Mesodermal cell (in vitro differentiated cells): ENCODE data around the gene YIPF3.
"Not testable (repeated sequence)": the region's sequence is repeated elsewhere in the genome, so short reads cannot be mapped to it uniquely, and the experiment has no call there.

Experiments used
- H3K27ac ChIP-seq: 2 replicates; pipeline ENCODE4 v1.7.0; 2013; ENCODE audit warnings: mild to moderate bottlenecking, low read depth, low read length, moderate library complexity; ENCODE audit not compliant: severe bottlenecking
- H3K36me3 ChIP-seq: 2 replicates; pipeline ENCODE4 v1.7.1; 2013; ENCODE audit warnings: mild to moderate bottlenecking, low read length, moderate library complexity; ENCODE audit not compliant: control insufficient read depth, insufficient read depth
- H3K4me1 ChIP-seq: one replicate; pipeline ENCODE4 v1.7.1; 2013; ENCODE audit warnings: mild to moderate bottlenecking, low read length; ENCODE audit not compliant: insufficient read depth, control insufficient read depth, poor library complexity, severe bottlenecking
- H3K4me3 ChIP-seq: 2 replicates; pipeline ENCODE4 v1.7.0; 2013; ENCODE audit warnings: low read length, control low read depth, mild to moderate bottlenecking; ENCODE audit not compliant: insufficient read depth, poor library complexity, severe bottlenecking; ENCODE audit errors: extremely low read depth
- H3K9me3 ChIP-seq: 2 replicates; pipeline ENCODE4 v1.7.1; 2013; ENCODE audit warnings: mild to moderate bottlenecking, low read length, moderate library complexity; ENCODE audit not compliant: control insufficient read depth
- WGBS, 2 experiments: methylation state at CpG; one replicate each; pipeline ENCODE4 v1.1.5; 2013; ENCODE audit warnings: missing lambda C conversion rate in 2 of 2; ENCODE audit not compliant: insufficient coverage in 2 of 2; 5-methylcytosine and 5-hydroxymethylcytosine counted together

Gene YIPF3

DNA sequence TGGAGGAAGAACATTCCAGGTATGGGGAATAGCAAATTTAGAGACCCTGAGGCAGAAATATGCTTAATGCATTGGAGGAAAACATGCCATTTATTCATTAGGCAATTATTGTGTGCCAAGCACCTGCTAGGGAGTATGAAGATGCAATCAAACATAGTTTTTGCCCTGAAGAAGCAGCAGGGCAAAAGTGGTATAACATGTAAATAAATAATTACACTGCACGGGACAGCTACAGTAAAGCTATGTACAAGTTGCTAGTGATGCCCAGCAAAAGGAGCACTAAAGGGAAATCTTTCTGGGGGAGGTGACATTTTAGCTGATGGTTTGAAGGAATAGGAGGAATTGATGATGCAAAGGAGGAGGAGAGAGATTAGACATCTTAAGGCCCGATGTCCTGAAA is 40.0 kb downstream of the YIPF3 start:
- 72 to 79% methylated on average over 2 of the region's 2 CpGs for WGBS, 2 experiments
- no peak overlapping the region for H3K27ac ChIP-seq

DNA sequence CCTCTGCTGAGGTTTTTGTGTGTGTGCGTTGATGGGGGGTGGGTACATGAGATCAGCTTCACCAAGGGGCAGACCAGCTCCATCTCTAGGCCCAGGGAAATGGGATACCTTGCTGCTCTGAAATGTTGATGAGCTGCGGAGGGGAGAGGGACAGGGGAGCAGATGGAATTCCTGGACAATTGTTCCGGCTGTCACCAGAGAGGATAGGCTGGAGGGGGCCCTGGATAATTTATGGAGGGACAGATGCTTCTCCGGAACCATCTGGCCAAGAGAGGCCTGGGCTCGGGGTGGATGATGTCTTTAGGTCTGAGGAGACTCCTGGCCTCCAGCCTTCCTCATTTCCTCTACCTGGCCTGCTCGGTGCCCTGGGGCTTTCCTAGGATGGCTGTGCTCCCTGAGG is 41.2 kb downstream of the YIPF3 start:
- Histone ChIP-seq H3K4me1 (peaks cover 7% of the 10 kb centered on the region), H3K4me3 (no peak overlapping the region), H3K9me3 (no peaks in the 10 kb centered on the region), H3K27ac (no peak overlapping the region), H3K36me3 (peaks cover 8% of the 10 kb centered on the region)
- WGBS, 2 experiments = 83 to 90% methylated on average over 2 to 5 of the region's 6 CpGs

More for the DNA sequence above, 40.0 kb downstream of the YIPF3 start:
- no peak overlapping the region for H3K4me3 ChIP-seq
- peaks cover 12% of the 10 kb centered on the region for H3K4me1 ChIP-seq
- peaks cover 8% of the 10 kb centered on the region for H3K36me3 ChIP-seq
- no peaks in the 10 kb centered on the region for H3K9me3 ChIP-seq

- 94 to 95% methylated on average over 3 to 4 of the region's 4 CpGs for WGBS, 2 experiments
- Histone ChIP-seq H3K36me3 (no peaks in the 10 kb centered on the region), H3K4me3 (no peak overlapping the region)
These were observed 44.2 kb downstream of the YIPF3 start for GRCh38 chr6:43472515-43472914.

GRCh38 chr6:43471399-43471798 is 45.3 kb downstream of the YIPF3 start:
- no peak overlapping the region for H3K4me3 ChIP-seq
- no peaks in the 10 kb centered on the region for H3K4me1 ChIP-seq
- 85 to 86% methylated on average over 1 of the region's 1 CpG for WGBS, 2 experiments
- no peaks in the 10 kb centered on the region for H3K36me3 ChIP-seq
- no peak overlapping the region for H3K27ac ChIP-seq
- no peaks in the 10 kb centered on the region for H3K9me3 ChIP-seq

More at GRCh38 chr6:43472515-43472914, 44.2 kb downstream of the YIPF3 start:
- no peaks in the 10 kb centered on the region for H3K9me3 ChIP-seq
- no peak overlapping the region for H3K27ac ChIP-seq
- H3K4me1 ChIP-seq = no peaks in the 10 kb centered on the region

DNA sequence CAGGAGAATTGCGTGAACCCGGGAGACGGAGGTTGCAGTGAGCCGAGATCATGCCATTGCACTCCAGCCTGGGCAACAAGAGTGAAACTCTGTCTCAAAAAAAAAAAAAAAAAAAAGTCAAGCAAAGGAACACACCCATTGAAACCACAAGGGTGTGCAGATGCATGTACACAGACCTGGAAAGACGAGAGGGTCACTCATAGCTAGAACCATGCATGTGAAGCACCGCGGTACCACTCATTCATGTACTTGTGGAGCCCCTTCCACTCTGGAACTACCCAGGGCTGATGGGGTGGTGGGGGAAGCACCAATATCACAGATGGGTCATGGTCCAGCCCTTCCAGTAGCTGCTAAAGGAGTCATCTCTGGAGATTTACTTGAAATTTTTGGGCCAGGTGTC is 46.8 kb downstream of the YIPF3 start:
- Histone ChIP-seq H3K27ac (no peak overlapping the region), H3K9me3 (no peaks in the 10 kb centered on the region), H3K36me3 (no peaks in the 10 kb centered on the region), H3K4me3 (no peak overlapping the region), H3K4me1 (no peaks in the 10 kb centered on the region)
- WGBS, 2 experiments = 94 to 100% methylated on average over 5 to 6 of the region's 7 CpGs

- Histone ChIP-seq H3K4me3 (no peak overlapping the region), H3K4me1 (no peaks in the 10 kb centered on the region), H3K27ac (no peak overlapping the region), H3K9me3 (no peaks in the 10 kb centered on the region), H3K36me3 (no peaks in the 10 kb centered on the region)
- 66 to 76% methylated on average over 6 to 10 of the region's 13 CpGs for WGBS, 2 experiments
These were observed 47.7 kb downstream of the YIPF3 start for GRCh38 chr6:43468748-43469681.

GRCh38 chr6:43468240-43468639 is 48.5 kb downstream of the YIPF3 start:
- H3K36me3 ChIP-seq = no peaks in the 10 kb centered on the region
- H3K9me3 ChIP-seq = no peaks in the 10 kb centered on the region
- H3K4me3 ChIP-seq = no peak overlapping the region
- 91 to 96% methylated on average over 4 of the region's 4 CpGs for WGBS, 2 experiments
- H3K4me1 ChIP-seq = no peaks in the 10 kb centered on the region
- no peak overlapping the region for H3K27ac ChIP-seq

GRCh38 chr6:43467752-43468151 is 49.0 kb downstream of the YIPF3 start:
- Histone ChIP-seq H3K36me3 (no peaks in the 10 kb centered on the region), H3K4me3 (no peak overlapping the region), H3K9me3 (no peaks in the 10 kb centered on the region), H3K4me1 (no peaks in the 10 kb centered on the region), H3K27ac (no peak overlapping the region)
- WGBS, 2 experiments = 90 to 91% methylated on average over 2 to 4 of the region's 4 CpGs

GRCh38 chr6:43467265-43467664 is 49.5 kb downstream of the YIPF3 start:
- H3K4me3 ChIP-seq, H3K27ac ChIP-seq, H3K4me1 ChIP-seq, H3K9me3 ChIP-seq, H3K36me3 ChIP-seq: not testable (repeated sequence)
- 79 to 90% methylated on average over 3 of the region's 5 CpGs for WGBS, 2 experiments

- WGBS, 2 experiments = 88 to 100% methylated on average over 1 of the region's 2 CpGs
- H3K27ac ChIP-seq = no peak overlapping the region
- H3K36me3 ChIP-seq = no peaks in the 10 kb centered on the region
- H3K4me3 ChIP-seq = no peak overlapping the region
- no peaks in the 10 kb centered on the region for H3K9me3 ChIP-seq
- no peaks in the 10 kb centered on the region for H3K4me1 ChIP-seq
These were observed 50.8 kb downstream of the YIPF3 start for GRCh38 chr6:43465948-43466347.

- 82 to 89% methylated on average over 3 to 6 of the region's 8 CpGs for WGBS, 2 experiments
- Histone ChIP-seq H3K9me3 (no peaks in the 10 kb centered on the region), H3K36me3 (no peaks in the 10 kb centered on the region), H3K4me1 (no peaks in the 10 kb centered on the region), H3K27ac (no peak overlapping the region), H3K4me3 (no peak overlapping the region)
These were observed 52.4 kb downstream of the YIPF3 start for GRCh38 chr6:43464337-43464736.
